ENCODE data around the gene MGAT4A.

- TF ChIP-seq JUNB (IDR thresholded peaks at IDR 0.05) (no peak), CBX8 (IDR thresholded peaks at IDR 0.05) (no peak), CHD2 (IDR thresholded peaks at IDR 0.05; ENCODE audit: low read length, partially characterized antibody) (no peak), ELK1 (IDR thresholded peaks at IDR 0.05; ENCODE audit: low read depth, low read length) (no peak), MAZ (IDR thresholded peaks at IDR 0.05; ENCODE audit: borderline replicate concordance, low read depth, low read length) (no peak), JUN (IDR thresholded peaks at IDR 0.05) (no peak), MYC (IDR thresholded peaks at IDR 0.05; ENCODE audit: borderline replicate concordance, low read length) (no peak), GATA3 (IDR thresholded peaks at IDR 0.05; ENCODE audit: borderline replicate concordance) (no peak), POLR2A (IDR thresholded peaks at IDR 0.05; ENCODE audit: low read length) (no peak)
- TF ChIP-seq, protein P1, sequence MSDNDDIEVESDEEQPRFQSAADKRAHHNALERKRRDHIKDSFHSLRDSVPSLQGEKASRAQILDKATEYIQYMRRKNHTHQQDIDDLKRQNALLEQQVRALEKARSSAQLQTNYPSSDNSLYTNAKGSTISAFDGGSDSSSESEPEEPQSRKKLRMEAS (IDR thresholded peaks at IDR 0.05), result no peak
- TF ChIP-seq, protein P2, sequence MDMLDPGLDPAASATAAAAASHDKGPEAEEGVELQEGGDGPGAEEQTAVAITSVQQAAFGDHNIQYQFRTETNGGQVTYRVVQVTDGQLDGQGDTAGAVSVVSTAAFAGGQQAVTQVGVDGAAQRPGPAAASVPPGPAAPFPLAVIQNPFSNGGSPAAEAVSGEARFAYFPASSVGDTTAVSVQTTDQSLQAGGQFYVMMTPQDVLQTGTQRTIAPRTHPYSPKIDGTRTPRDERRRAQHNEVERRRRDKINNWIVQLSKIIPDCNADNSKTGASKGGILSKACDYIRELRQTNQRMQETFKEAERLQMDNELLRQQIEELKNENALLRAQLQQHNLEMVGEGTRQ (IDR thresholded peaks at IDR 0.05), result no peak
- TF ChIP-seq, protein P3, sequence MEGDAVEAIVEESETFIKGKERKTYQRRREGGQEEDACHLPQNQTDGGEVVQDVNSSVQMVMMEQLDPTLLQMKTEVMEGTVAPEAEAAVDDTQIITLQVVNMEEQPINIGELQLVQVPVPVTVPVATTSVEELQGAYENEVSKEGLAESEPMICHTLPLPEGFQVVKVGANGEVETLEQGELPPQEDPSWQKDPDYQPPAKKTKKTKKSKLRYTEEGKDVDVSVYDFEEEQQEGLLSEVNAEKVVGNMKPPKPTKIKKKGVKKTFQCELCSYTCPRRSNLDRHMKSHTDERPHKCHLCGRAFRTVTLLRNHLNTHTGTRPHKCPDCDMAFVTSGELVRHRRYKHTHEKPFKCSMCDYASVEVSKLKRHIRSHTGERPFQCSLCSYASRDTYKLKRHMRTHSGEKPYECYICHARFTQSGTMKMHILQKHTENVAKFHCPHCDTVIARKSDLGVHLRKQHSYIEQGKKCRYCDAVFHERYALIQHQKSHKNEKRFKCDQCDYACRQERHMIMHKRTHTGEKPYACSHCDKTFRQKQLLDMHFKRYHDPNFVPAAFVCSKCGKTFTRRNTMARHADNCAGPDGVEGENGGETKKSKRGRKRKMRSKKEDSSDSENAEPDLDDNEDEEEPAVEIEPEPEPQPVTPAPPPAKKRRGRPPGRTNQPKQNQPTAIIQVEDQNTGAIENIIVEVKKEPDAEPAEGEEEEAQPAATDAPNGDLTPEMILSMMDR (IDR thresholded peaks at IDR 0.05), result no peak
Measured at GRCh38 chr2:98578231-98578630, 152.7 kb downstream of the MGAT4A start.

All from A549 (cell line).